ENCODE data around the gene MMS19. TPM values are rescaled to one million over a fixed set of nuclear protein-coding genes. Genes with fewer than 3 reads are reported as not detected.
"Not testable (repeated sequence)": the region's sequence is repeated elsewhere in the genome, so short reads cannot be mapped to it uniquely, and the experiment has no call there.

Gene MMS19
- polyA plus RNA-seq, 3 donors: 23.2 to 74.5 (median 29.2) TPM

DNA sequence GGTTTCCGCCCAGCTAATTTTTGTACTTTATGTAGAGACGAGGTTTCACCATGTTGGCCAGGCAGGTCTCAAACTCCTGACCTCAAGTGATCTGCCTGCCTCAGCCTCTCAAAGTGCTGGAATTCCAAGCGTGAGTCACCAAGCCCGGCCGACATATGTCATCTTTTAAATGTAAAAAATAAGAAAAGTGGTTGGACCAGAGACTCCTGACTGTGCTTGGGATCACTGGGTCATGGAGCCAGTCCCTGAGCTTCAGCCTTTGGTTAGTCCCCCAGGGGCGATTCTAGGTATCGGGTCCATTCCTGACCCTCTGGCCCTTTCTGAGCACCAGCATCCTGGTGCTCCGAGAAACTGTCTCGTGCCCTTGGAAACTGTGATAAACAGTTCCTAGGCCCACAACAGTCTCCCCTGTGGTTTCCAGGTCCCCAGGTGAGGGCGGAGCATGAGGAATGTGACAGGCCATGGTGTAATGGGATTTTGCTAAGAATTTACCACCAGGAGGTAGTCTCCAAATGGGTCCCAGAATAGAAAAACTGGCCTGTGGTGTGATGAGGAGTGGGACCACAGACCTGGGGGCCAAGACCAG is 33.3 kb upstream of the MMS19 start:
- H3K27me3 Mint-ChIP-seq (ENCODE audit: low read depth in 3 of 3): no peaks in the 10 kb centered on the region
- peaks cover 1% of the 10 kb centered on the region for H3K4me1 Mint-ChIP-seq
- H3K4me3 Mint-ChIP-seq: no peak overlapping the region
- H3K4me3 ChIP-seq (replicated peaks in 1 of 3; ENCODE audit: low read depth in 2 of 3, low read length in 3 of 3): no peak overlapping the region
- H3K27ac ChIP-seq (ENCODE audit: low read depth in 1 of 2, low read length in 2 of 2): no peak overlapping the region
- TF ChIP-seq, protein P1, sequence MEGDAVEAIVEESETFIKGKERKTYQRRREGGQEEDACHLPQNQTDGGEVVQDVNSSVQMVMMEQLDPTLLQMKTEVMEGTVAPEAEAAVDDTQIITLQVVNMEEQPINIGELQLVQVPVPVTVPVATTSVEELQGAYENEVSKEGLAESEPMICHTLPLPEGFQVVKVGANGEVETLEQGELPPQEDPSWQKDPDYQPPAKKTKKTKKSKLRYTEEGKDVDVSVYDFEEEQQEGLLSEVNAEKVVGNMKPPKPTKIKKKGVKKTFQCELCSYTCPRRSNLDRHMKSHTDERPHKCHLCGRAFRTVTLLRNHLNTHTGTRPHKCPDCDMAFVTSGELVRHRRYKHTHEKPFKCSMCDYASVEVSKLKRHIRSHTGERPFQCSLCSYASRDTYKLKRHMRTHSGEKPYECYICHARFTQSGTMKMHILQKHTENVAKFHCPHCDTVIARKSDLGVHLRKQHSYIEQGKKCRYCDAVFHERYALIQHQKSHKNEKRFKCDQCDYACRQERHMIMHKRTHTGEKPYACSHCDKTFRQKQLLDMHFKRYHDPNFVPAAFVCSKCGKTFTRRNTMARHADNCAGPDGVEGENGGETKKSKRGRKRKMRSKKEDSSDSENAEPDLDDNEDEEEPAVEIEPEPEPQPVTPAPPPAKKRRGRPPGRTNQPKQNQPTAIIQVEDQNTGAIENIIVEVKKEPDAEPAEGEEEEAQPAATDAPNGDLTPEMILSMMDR (IDR thresholded peaks at IDR 0.05): no peak
- no peak overlapping the region for H2AFZ ChIP-seq (ENCODE audit: insufficient read depth, low read depth, low read length, poor library complexity, severe bottlenecking)
- H3K36me3 ChIP-seq (replicated peaks in 1 of 2; ENCODE audit: control insufficient read depth in 1 of 2, insufficient read depth in 2 of 2, low read length in 2 of 2): no peaks in the 10 kb centered on the region
- peak overlapping the region in 1 of 7 donors; percentile 73 for H3K27ac Mint-ChIP-seq
- peaks cover 33% of the 10 kb centered on the region for H4K20me1 ChIP-seq (ENCODE audit: insufficient read depth, low read length)
- no peaks in the 10 kb centered on the region for H3K4me1 ChIP-seq (ENCODE audit: control insufficient read depth in 1 of 2, insufficient read depth in 2 of 2, low read length in 2 of 2)
- no peak overlapping the region for H3K4me2 ChIP-seq (replicated peaks; ENCODE audit: extremely low read depth, low read length, poor library complexity, severe bottlenecking)
- DNase-seq: no peak
- peaks cover 0 to 5% (median 0%) of the 10 kb centered on the region in 7 donors for H3K9me3 Mint-ChIP-seq
- no peaks in the 10 kb centered on the region for H3K9me3 ChIP-seq (replicated peaks in 1 of 2; ENCODE audit: control insufficient read depth in 1 of 2, insufficient read depth in 1 of 2, low read length in 2 of 2)
- H3K27me3 ChIP-seq (ENCODE audit: control insufficient read depth in 2 of 2, insufficient read depth in 2 of 2, low read length in 2 of 2): no peaks in the 10 kb centered on the region
- WGBS (ENCODE audit: insufficient coverage): 96% methylated on average over 6 of the region's 10 CpGs
- H3K9ac ChIP-seq (ENCODE audit: insufficient read depth, low read length, poor library complexity, severe bottlenecking): no peak overlapping the region
- peaks cover 5 to 6% of the 10 kb centered on the region in 2 donors for H3K36me3 Mint-ChIP-seq
- intact Hi-C loops (cut with micrococcal nuclease): no loop called here
- no peaks in the 10 kb centered on the region for H3K79me2 ChIP-seq (ENCODE audit: insufficient read depth, low read length)

DNA sequence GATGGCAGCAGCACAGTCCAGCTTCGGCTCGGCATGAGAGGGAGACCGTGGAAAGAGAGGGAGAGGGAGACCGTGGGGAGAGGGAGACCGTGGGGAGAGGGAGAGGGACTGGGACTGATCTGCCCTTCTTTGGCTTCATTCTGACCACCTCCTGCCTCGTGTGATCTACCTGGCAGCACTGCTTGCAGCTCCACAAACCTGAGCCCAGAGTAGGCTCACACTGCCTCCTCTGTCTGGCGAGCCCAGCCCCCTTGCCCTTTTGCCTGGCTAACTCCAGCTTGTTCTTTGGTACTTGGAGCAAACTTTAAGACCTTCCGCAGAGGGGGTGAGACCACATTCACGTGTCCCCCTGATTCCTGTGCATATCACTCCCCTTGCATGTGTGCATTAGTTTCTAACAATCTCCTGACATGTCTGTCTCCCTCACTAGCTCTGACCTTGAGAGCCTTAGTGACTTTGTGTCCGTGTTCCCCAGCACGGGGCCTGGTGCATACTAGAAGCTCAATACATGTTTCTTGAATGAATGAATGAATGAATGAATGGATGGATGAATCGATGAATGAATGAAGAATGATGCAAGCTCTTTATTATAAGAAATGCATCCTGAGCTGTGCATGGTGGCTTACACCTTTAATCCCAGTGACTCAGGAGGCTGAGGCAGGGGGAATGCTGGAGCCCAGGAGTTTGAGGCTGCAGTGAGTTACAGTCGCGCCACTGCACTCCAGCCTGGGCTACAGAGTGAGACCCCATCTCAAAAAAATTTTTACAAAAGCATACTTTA is 31.7 kb upstream of the MMS19 start:
- no peaks in the 10 kb centered on the region for H3K36me3 ChIP-seq (replicated peaks in 1 of 2; ENCODE audit: control insufficient read depth in 1 of 2, insufficient read depth in 2 of 2, low read length in 2 of 2)
- H3K4me1 ChIP-seq (ENCODE audit: control insufficient read depth in 1 of 2, insufficient read depth in 2 of 2, low read length in 2 of 2): no peaks in the 10 kb centered on the region
- no peak overlapping the region for H2AFZ ChIP-seq (ENCODE audit: insufficient read depth, low read depth, low read length, poor library complexity, severe bottlenecking)
- H3K4me3 ChIP-seq (replicated peaks in 1 of 3; ENCODE audit: low read depth in 2 of 3, low read length in 3 of 3): no peak overlapping the region
- H3K27me3 ChIP-seq (ENCODE audit: control insufficient read depth in 2 of 2, insufficient read depth in 2 of 2, low read length in 2 of 2): no peaks in the 10 kb centered on the region
- no peaks in the 10 kb centered on the region for H3K79me2 ChIP-seq (ENCODE audit: insufficient read depth, low read length)
- H3K27me3 Mint-ChIP-seq (ENCODE audit: low read depth in 3 of 3): no peaks in the 10 kb centered on the region
- peaks cover 0 to 5% (median 0%) of the 10 kb centered on the region in 7 donors for H3K9me3 Mint-ChIP-seq
- no peak overlapping the region for H3K27ac ChIP-seq (ENCODE audit: low read depth in 1 of 2, low read length in 2 of 2)
- no peak overlapping the region for H3K4me3 Mint-ChIP-seq
- intact Hi-C loops (cut with micrococcal nuclease): no loop called here
- H3K9me3 ChIP-seq (replicated peaks in 1 of 2; ENCODE audit: control insufficient read depth in 1 of 2, insufficient read depth in 1 of 2, low read length in 2 of 2): no peaks in the 10 kb centered on the region
- TF ChIP-seq, protein P1 (IDR thresholded peaks at IDR 0.05): no peak
- peaks cover 1% of the 10 kb centered on the region for H3K4me1 Mint-ChIP-seq
- H3K4me2 ChIP-seq (replicated peaks; ENCODE audit: extremely low read depth, low read length, poor library complexity, severe bottlenecking): no peak overlapping the region
- peaks cover 47% of the 10 kb centered on the region for H4K20me1 ChIP-seq (ENCODE audit: insufficient read depth, low read length)
- WGBS (ENCODE audit: insufficient coverage): 98% methylated on average over 6 of the region's 14 CpGs
- no peak overlapping the region for H3K9ac ChIP-seq (ENCODE audit: insufficient read depth, low read length, poor library complexity, severe bottlenecking)
- DNase-seq: no peak
- peak overlapping the region in 1 of 7 donors; percentile 12 for H3K27ac Mint-ChIP-seq
- H3K36me3 Mint-ChIP-seq: peaks cover 2 to 8% of the 10 kb centered on the region in 2 donors

DNA sequence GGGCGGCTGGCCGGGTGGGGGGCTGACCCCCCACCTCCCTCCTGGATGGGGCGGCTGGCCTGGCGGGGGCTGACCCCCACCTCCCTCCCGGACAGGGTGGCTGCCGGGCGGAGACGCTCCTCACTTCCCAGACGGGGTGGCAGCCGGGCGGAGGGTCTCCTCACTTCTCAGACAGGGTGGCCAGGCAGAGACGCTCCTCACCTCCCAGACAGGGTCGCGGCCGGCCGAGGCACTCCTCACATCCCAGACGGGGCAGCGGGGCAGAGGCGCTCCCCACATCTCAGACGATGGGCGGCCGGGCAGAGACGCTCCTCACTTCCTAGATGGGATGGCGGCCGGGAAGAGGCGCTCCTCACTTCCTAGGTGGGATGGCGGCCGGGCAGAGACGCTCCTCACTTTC is 30.7 kb upstream of the MMS19 start:
- H4K20me1 ChIP-seq (ENCODE audit: insufficient read depth, low read length): peaks cover 50% of the 10 kb centered on the region
- H3K27ac ChIP-seq (ENCODE audit: low read depth in 1 of 2, low read length in 2 of 2); DNase-seq; H2AFZ ChIP-seq (ENCODE audit: insufficient read depth, low read depth, low read length, poor library complexity, severe bottlenecking); H3K27me3 Mint-ChIP-seq (ENCODE audit: low read depth in 3 of 3); H3K4me3 Mint-ChIP-seq; H3K79me2 ChIP-seq (ENCODE audit: insufficient read depth, low read length); H3K4me2 ChIP-seq (replicated peaks; ENCODE audit: extremely low read depth, low read length, poor library complexity, severe bottlenecking); H3K9me3 ChIP-seq (replicated peaks in 1 of 2; ENCODE audit: control insufficient read depth in 1 of 2, insufficient read depth in 1 of 2, low read length in 2 of 2); H3K36me3 ChIP-seq (replicated peaks in 1 of 2; ENCODE audit: control insufficient read depth in 1 of 2, insufficient read depth in 2 of 2, low read length in 2 of 2); H3K4me1 Mint-ChIP-seq; H3K4me3 ChIP-seq (replicated peaks in 1 of 3; ENCODE audit: low read depth in 2 of 3, low read length in 3 of 3); intact Hi-C loops (cut with micrococcal nuclease); H3K4me1 ChIP-seq (ENCODE audit: control insufficient read depth in 1 of 2, insufficient read depth in 2 of 2, low read length in 2 of 2); H3K9ac ChIP-seq (ENCODE audit: insufficient read depth, low read length, poor library complexity, severe bottlenecking); H3K27ac Mint-ChIP-seq; H3K27me3 ChIP-seq (ENCODE audit: control insufficient read depth in 2 of 2, insufficient read depth in 2 of 2, low read length in 2 of 2); H3K36me3 Mint-ChIP-seq; H3K9me3 Mint-ChIP-seq: not testable (repeated sequence)
- no CpG with 5 or more reads among the region's 29 CpGs for WGBS (ENCODE audit: insufficient coverage)

Measured in CD14-positive monocyte (primary cell).